ENCODE data around the gene ROR1. TPM values are rescaled to one million over a fixed set of nuclear protein-coding genes. Genes with fewer than 3 reads are reported as not detected.

ROR1 gene
- total RNA-seq, 1 donor from 2014 or later, result 30.3 TPM

- H3K27ac Mint-ChIP-seq, result no peak overlapping the region
- Histone ChIP-seq H3F3A (ENCODE audit: low read depth) (peaks cover 6% of the 10 kb centered on the region), H3K27ac (no peak overlapping the region), H3K27me3 (no peaks in the 10 kb centered on the region), H3K4me1 (peaks cover 26% of the 10 kb centered on the region), H3K4me2 (no peak overlapping the region), H4K20me1 (ENCODE audit: low read depth) (peaks cover 27% of the 10 kb centered on the region), H3K79me2 (ENCODE audit: low read depth) (peaks cover 57% of the 10 kb centered on the region), H3K9me3 (ENCODE audit: low read depth) (no peaks in the 10 kb centered on the region), H3K4me3 (no peak overlapping the region), H2AFZ (replicated peaks) (no peak overlapping the region), H3K9ac (no peak overlapping the region), H3K36me3 (no peaks in the 10 kb centered on the region)
- no peaks in the 10 kb centered on the region for H3K9me3 Mint-ChIP-seq
- TF ChIP-seq CTCF (IDR thresholded peaks at IDR 0.05), result no peak
- TF ChIP-seq EZH2 (IDR thresholded peaks at IDR 0.05), result no peak
- no peak for TF ChIP-seq EZH2phosphoT487 (IDR thresholded peaks at IDR 0.05)
- H3K36me3 Mint-ChIP-seq, result no peaks in the 10 kb centered on the region
- H3K27me3 Mint-ChIP-seq (ENCODE audit: insufficient read depth, low read depth), result no peaks in the 10 kb centered on the region
- DNase-seq (ENCODE audit: low spot score), result no peak
- peaks cover 27% of the 10 kb centered on the region for H3K4me1 Mint-ChIP-seq
- no peak overlapping the region for H3K4me3 Mint-ChIP-seq
Measured at GRCh38 chr1:64036549-64036948, 262.7 kb downstream of the ROR1 start.

GRCh38 chr1:64038119-64038518 lies 264.3 kb downstream of the ROR1 start:
- Histone ChIP-seq H3K9me3 (ENCODE audit: low read depth) (no peaks in the 10 kb centered on the region), H3K4me3 (no peak overlapping the region), H3K36me3 (no peaks in the 10 kb centered on the region), H3K27me3 (no peaks in the 10 kb centered on the region), H4K20me1 (ENCODE audit: low read depth) (peaks cover 42% of the 10 kb centered on the region), H3K27ac (no peak overlapping the region), H2AFZ (replicated peaks) (no peak overlapping the region), H3K4me1 (peaks cover 42% of the 10 kb centered on the region), H3K9ac (no peak overlapping the region), H3F3A (ENCODE audit: low read depth) (peaks cover 8% of the 10 kb centered on the region), H3K79me2 (ENCODE audit: low read depth) (peaks cover 65% of the 10 kb centered on the region), H3K4me2 (no peak overlapping the region)
- TF ChIP-seq EZH2phosphoT487 (IDR thresholded peaks at IDR 0.05) (no peak), EZH2 (IDR thresholded peaks at IDR 0.05) (no peak), CTCF (IDR thresholded peaks at IDR 0.05) (no peak)
- Mint-ChIP-seq H3K36me3 (no peaks in the 10 kb centered on the region), H3K4me1 (peaks cover 41% of the 10 kb centered on the region), H3K4me3 (no peak overlapping the region), H3K9me3 (no peaks in the 10 kb centered on the region), H3K27me3 (ENCODE audit: insufficient read depth, low read depth) (no peaks in the 10 kb centered on the region), H3K27ac (peak overlapping the region; percentile 19)
- DNase-seq (ENCODE audit: low spot score), result no peak

GRCh38 chr1:64038965-64039364 lies 265.1 kb downstream of the ROR1 start:
- H3K4me2 ChIP-seq, result no peak overlapping the region
- H3K9me3 ChIP-seq (ENCODE audit: low read depth), result no peaks in the 10 kb centered on the region
- no peaks in the 10 kb centered on the region for H3K36me3 ChIP-seq
- H3K27me3 Mint-ChIP-seq (ENCODE audit: insufficient read depth, low read depth), result no peaks in the 10 kb centered on the region
- H3K27ac Mint-ChIP-seq, result no peak overlapping the region
- H3K4me3 Mint-ChIP-seq, result no peak overlapping the region
- TF ChIP-seq EZH2phosphoT487 (IDR thresholded peaks at IDR 0.05) (no peak), CTCF (IDR thresholded peaks at IDR 0.05) (no peak), EZH2 (IDR thresholded peaks at IDR 0.05) (no peak)
- peaks cover 50% of the 10 kb centered on the region for H4K20me1 ChIP-seq (ENCODE audit: low read depth)
- no peak for DNase-seq (ENCODE audit: low spot score)
- peaks cover 8% of the 10 kb centered on the region for H3F3A ChIP-seq (ENCODE audit: low read depth)
- no peak overlapping the region for H3K27ac ChIP-seq
- peaks cover 46% of the 10 kb centered on the region for H3K4me1 Mint-ChIP-seq
- H3K27me3 ChIP-seq, result no peaks in the 10 kb centered on the region
- H3K79me2 ChIP-seq (ENCODE audit: low read depth), result peaks cover 71% of the 10 kb centered on the region
- no peak overlapping the region for H2AFZ ChIP-seq (replicated peaks)
- no peaks in the 10 kb centered on the region for H3K36me3 Mint-ChIP-seq
- peaks cover 49% of the 10 kb centered on the region for H3K4me1 ChIP-seq
- no peak overlapping the region for H3K9ac ChIP-seq
- H3K4me3 ChIP-seq, result no peak overlapping the region
- H3K9me3 Mint-ChIP-seq, result no peaks in the 10 kb centered on the region

Measured in neural progenitor cell (in vitro differentiated cells).